Cardiac muscle cell (in vitro differentiated cells and primary cell): ENCODE measurements around the gene KIF26B. TPM values are rescaled to one million over a fixed set of nuclear protein-coding genes. Genes with fewer than 3 reads are reported as not detected.
A peak's percentile ranks its signal among the peaks of the same experiment; 100 is the strongest.

Experiments used
- DNase-seq, 2 donors: peaks; one replicate each; pipeline versions ENCODE4 v3.0.0 to v3.0.0-alpha.2; 2010 to 2017; ENCODE audit warnings: low read depth in 1 of 2, low spot score in 1 of 2
- H3K27ac ChIP-seq: fragments of 200-600 bp; sonication (generic); 2 replicates; pipeline ENCODE4 v1.5.1; 2016
- H3K27me3 ChIP-seq: fragments of 200-600 bp; sonication (generic); 2 replicates; pipeline ENCODE4 v1.6.0; 2016; ENCODE audit warnings: control low read depth
- H3K36me3 ChIP-seq: fragments of 200-600 bp; sonication (generic); 2 replicates; pipeline ENCODE4 v1.5.1; 2016; ENCODE audit warnings: control low read depth
- H3K4me1 ChIP-seq: fragments of 200-600 bp; sonication (generic); 2 replicates; pipeline ENCODE4 v1.8.1; 2017; ENCODE audit warnings: low read depth, mild to moderate bottlenecking, mixed run types
- H3K4me3 ChIP-seq: fragments of 200-600 bp; sonication (generic); 2 replicates; pipeline ENCODE4 v1.5.1; 2016; ENCODE audit warnings: mild to moderate bottlenecking
- H3K9me3 ChIP-seq: fragments of 200-600 bp; sonication (generic); 2 replicates; pipeline ENCODE4 v1.5.1; 2017; ENCODE audit warnings: low read depth, mild to moderate bottlenecking, control low read depth
- polyA plus RNA-seq: library from polyadenylated mRNA; unstranded; fragments of >200 nt; fragmentation: Nextera tagmentation; extraction: Ambion mirVana; gene quantifications from 2 replicates; pipeline ENCODE4 v1.2.1, GENCODE V29; 2016
- total RNA-seq: library from RNA; depleted of rRNA; stranded (reverse); fragments of >200 nt; gene quantifications from 2 replicates; pipeline ENCODE4 v1.2.3, GENCODE V29; 2016
- TF ChIP-seq, protein P1 (sequence below): IDR thresholded peaks from 2 replicates; pipeline ENCODE4 v1.5.1; 2012; ENCODE audit warnings: low read depth, mild to moderate bottlenecking, low read length

KIF26B gene
- total and polyA plus RNA-seq, 2 experiments from 2014 or later, result 58.9 to 177 TPM

GRCh38 chr1:245216366-245217115 is 61.8 kb downstream of the KIF26B start:
- no peaks in the 10 kb centered on the region for H3K27me3 ChIP-seq
- TF ChIP-seq, protein P1, sequence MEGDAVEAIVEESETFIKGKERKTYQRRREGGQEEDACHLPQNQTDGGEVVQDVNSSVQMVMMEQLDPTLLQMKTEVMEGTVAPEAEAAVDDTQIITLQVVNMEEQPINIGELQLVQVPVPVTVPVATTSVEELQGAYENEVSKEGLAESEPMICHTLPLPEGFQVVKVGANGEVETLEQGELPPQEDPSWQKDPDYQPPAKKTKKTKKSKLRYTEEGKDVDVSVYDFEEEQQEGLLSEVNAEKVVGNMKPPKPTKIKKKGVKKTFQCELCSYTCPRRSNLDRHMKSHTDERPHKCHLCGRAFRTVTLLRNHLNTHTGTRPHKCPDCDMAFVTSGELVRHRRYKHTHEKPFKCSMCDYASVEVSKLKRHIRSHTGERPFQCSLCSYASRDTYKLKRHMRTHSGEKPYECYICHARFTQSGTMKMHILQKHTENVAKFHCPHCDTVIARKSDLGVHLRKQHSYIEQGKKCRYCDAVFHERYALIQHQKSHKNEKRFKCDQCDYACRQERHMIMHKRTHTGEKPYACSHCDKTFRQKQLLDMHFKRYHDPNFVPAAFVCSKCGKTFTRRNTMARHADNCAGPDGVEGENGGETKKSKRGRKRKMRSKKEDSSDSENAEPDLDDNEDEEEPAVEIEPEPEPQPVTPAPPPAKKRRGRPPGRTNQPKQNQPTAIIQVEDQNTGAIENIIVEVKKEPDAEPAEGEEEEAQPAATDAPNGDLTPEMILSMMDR, result no peak
- H3K36me3 ChIP-seq, result no peaks in the 10 kb centered on the region
- no peak for DNase-seq
- H3K27ac ChIP-seq, result peak overlapping the region; percentile 68
- H3K9me3 ChIP-seq, result no peaks in the 10 kb centered on the region
- peaks cover 9% of the 10 kb centered on the region for H3K4me1 ChIP-seq
- H3K4me3 ChIP-seq, result no peak overlapping the region

DNA sequence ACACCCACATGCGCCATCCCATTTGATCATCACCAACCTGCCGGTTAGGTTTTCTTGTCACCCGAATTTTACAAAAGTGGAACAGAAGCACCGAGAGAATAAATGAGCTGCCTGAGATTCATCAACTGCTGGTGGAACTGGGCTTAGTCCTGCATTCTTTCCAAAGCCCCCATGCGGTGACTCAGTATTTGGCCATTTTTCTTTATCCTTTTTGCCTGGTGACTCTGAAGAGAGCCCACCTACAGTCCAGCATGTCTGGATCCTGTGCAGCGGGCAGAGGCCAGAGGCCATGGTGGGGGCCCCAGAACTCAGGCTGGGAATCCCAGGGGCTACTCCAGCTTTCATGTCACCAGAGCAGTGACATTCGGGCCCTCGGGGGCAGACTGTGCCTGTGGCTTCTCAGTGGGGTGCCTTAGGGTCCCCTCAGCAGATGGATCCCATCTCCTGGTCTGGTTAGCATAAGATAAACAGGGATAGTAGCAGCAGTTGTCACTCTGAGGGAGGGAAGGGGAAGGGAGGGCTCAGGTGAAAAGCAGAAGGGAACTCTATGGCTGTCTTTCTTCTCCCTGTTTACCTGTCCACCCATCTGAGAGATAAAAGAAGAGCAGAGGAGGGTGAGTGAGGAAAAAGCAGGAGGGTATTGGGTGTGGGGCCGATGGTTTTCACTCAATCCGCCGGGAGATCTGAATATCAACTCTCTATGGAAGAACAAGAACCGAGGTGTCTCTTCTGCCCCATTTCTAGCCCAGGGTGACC is 63.2 kb downstream of the KIF26B start:
- no peak for DNase-seq
- no peaks in the 10 kb centered on the region for H3K27me3 ChIP-seq
- TF ChIP-seq, protein P1, result no peak

GRCh38 chr1:245220381-245220985 is 65.7 kb downstream of the KIF26B start:
- no peaks in the 10 kb centered on the region for H3K27me3 ChIP-seq
- H3K4me3 ChIP-seq, result no peak overlapping the region
- H3K9me3 ChIP-seq, result no peaks in the 10 kb centered on the region
- peak overlapping the region; percentile 58 for H3K27ac ChIP-seq
- H3K4me1 ChIP-seq, result peaks cover 12% of the 10 kb centered on the region
- H3K36me3 ChIP-seq, result no peaks in the 10 kb centered on the region
- DNase-seq, result no peak
- TF ChIP-seq, protein P1, result no peak

More for the DNA sequence above, 63.2 kb downstream of the KIF26B start:
- Histone ChIP-seq H3K4me1 (peaks cover 9% of the 10 kb centered on the region), H3K27ac (peak overlapping the region; percentile 15), H3K9me3 (no peaks in the 10 kb centered on the region), H3K4me3 (no peak overlapping the region), H3K36me3 (no peaks in the 10 kb centered on the region)

GRCh38 chr1:245221805-245222204 is 67.0 kb downstream of the KIF26B start:
- no peaks in the 10 kb centered on the region for H3K36me3 ChIP-seq
- H3K27ac ChIP-seq, result peak overlapping the region; percentile 59
- H3K4me3 ChIP-seq, result no peak overlapping the region
- H3K9me3 ChIP-seq, result no peaks in the 10 kb centered on the region
- no peak for DNase-seq
- no peaks in the 10 kb centered on the region for H3K27me3 ChIP-seq
- TF ChIP-seq, protein P1, result no peak
- H3K4me1 ChIP-seq, result peaks cover 8% of the 10 kb centered on the region

DNA sequence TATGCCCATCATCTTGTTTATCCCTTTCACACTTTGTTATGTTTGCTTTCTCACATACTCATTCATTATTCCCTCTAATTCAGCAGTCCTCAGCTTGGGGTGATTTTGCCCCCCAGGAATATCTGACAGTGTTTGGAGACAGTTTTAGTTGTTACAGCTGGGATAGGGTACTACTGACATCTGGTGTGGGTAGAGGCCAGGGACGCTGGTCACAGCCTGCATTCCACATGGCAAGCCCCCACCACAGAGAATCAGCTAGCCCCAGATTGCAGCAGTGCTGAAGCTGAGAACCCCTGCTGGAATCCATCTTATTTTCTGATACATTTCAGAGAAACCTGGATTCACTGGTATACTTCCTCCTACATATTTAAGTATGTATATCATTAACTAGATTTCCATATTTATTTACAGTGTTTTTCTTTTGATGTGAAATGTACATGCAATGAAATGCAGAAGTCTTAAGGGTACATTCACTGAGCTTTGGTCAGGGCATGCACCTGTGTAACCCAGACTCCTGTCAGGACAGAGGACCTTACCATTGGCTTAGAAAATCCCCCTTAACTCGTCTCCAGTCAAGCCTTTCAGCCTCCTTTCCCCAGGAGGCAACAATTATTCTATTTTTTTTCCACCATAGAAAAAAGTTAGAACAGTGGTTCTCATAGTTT is 68.3 kb downstream of the KIF26B start:
- TF ChIP-seq, protein P1, result no peak
- H3K27ac ChIP-seq, result peak overlapping the region; percentile 7
- peaks cover 12% of the 10 kb centered on the region for H3K4me1 ChIP-seq
- H3K9me3 ChIP-seq, result no peaks in the 10 kb centered on the region
- no peak for DNase-seq
- no peak overlapping the region for H3K4me3 ChIP-seq
- no peaks in the 10 kb centered on the region for H3K27me3 ChIP-seq
- no peaks in the 10 kb centered on the region for H3K36me3 ChIP-seq
